Measurements from ENCODE around the gene LGSN.

DNA sequence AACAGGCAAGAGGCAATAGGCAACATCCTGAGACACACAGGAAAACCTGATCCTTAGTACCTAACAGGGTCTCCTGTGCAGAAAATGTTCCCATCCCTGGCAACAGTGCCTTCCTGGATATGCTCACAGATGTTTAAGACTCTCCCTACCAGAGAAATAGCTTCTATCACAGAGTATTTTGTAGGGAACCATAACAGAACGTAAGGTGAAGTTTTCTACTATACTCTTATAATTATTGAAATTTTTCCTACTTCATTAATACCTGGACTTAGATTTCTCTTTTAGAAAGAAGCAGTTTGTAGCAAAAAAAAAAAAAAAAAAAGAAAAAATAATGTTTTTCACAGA, 33.5 kb upstream of the LGSN start:
- TF ChIP-seq CEBPB (IDR thresholded peaks at IDR 0.05; ENCODE audit: borderline replicate concordance, low read depth, low read length), result no peak
- TF ChIP-seq TFE3 (CRISPR knock-in tag; IDR thresholded peaks at IDR 0.05), result no peak
- TF ChIP-seq HNRNPL (IDR thresholded peaks at IDR 0.05; ENCODE audit: low read depth, low read length), result no peak
- TF ChIP-seq PHF5A (CRISPR knock-in tag; IDR thresholded peaks at IDR 0.05; ENCODE audit: low read depth, unreplicated experiment), result no peak

All from HepG2 (cell line).